ENCODE results near the gene CKMT2.

GRCh38 chr5:81228084-81228483 is 5.0 kb upstream of the CKMT2 start:
- TF ChIP-seq CTCF (IDR thresholded peaks at IDR 0.05), result no peak
- TF ChIP-seq POLR2A (IDR thresholded peaks at IDR 0.05), result no peak
